Astrocyte (in vitro differentiated cells and primary cell): ENCODE measurements around the gene RFX8. TPM values are rescaled to one million over a fixed set of nuclear protein-coding genes. Genes with fewer than 3 reads are reported as not detected.
"Not testable (repeated sequence)": the region's sequence is repeated elsewhere in the genome, so short reads cannot be mapped to it uniquely, and the experiment has no call there.

ENCODE experiments used
- DNase-seq: peaks from one replicate; pipeline ENCODE4 v3.0.0-alpha.2; 2010; ENCODE audit warnings: low read depth
- FAIRE-seq: peaks from 2 replicates; lab custom pipeline; 2011; peaks lifted over from hg19 to GRCh38; lab: Jason Lieb, UNC
- H2AFZ ChIP-seq: 2 replicates; pipeline ENCODE4 v1.6.0; 2012; ENCODE audit warnings: low read depth, low read length, inconsistent platforms
- H3K27ac ChIP-seq: 2 replicates; pipeline ENCODE4 v1.5.1; 2011; ENCODE audit warnings: low read depth, low read length, inconsistent platforms
- H3K27me3 ChIP-seq: 2 replicates; pipeline ENCODE4 v1.6.0; 2011; ENCODE audit warnings: low read length, inconsistent platforms; ENCODE audit not compliant: insufficient read depth
- H3K36me3 ChIP-seq: 2 replicates; pipeline ENCODE4 v1.5.1; 2011; ENCODE audit warnings: low read length, inconsistent platforms; ENCODE audit not compliant: insufficient read depth
- H3K4me1 ChIP-seq: 2 replicates; pipeline ENCODE4 v1.5.1; 2011; ENCODE audit warnings: low read length, inconsistent platforms; ENCODE audit not compliant: insufficient read depth
- H3K4me2 ChIP-seq: 2 replicates; pipeline ENCODE4 v1.6.0; 2012; ENCODE audit warnings: low read length, inconsistent platforms
- H3K4me3 ChIP-seq: 2 replicates; pipeline ENCODE4 v1.5.1; 2011; ENCODE audit warnings: low read depth, mild to moderate bottlenecking, low read length, inconsistent platforms; ENCODE audit not compliant: insufficient read depth
- H3K79me2 ChIP-seq: 2 replicates; pipeline ENCODE4 v1.6.0; 2012; ENCODE audit warnings: mild to moderate bottlenecking, low read length, inconsistent platforms; ENCODE audit not compliant: insufficient read depth
- H3K9ac ChIP-seq: 2 replicates; pipeline ENCODE4 v1.6.0; 2012; ENCODE audit warnings: mild to moderate bottlenecking, low read length, inconsistent platforms
- H3K9me3 ChIP-seq: 2 replicates; pipeline ENCODE4 v1.5.1; 2012; ENCODE audit warnings: low read depth, mild to moderate bottlenecking, low read length, inconsistent platforms; ENCODE audit not compliant: insufficient read depth
- H4K20me1 ChIP-seq: 2 replicates; pipeline ENCODE4 v1.6.0; 2012; ENCODE audit warnings: low read length, inconsistent platforms; ENCODE audit not compliant: insufficient read depth
- H3K27ac Mint-ChIP-seq: one replicate; pipeline ENCODE4 v1.8.0; 2021; ENCODE audit warnings: mild to moderate bottlenecking, mixed read lengths; ENCODE audit not compliant: unreplicated experiment
- H3K27me3 Mint-ChIP-seq: one replicate; pipeline ENCODE4 v1.8.0; 2021; ENCODE audit warnings: low read depth, mixed read lengths; ENCODE audit not compliant: unreplicated experiment
- H3K36me3 Mint-ChIP-seq: one replicate; pipeline ENCODE4 v1.8.0; 2021; ENCODE audit warnings: low read depth, mixed read lengths; ENCODE audit not compliant: unreplicated experiment
- H3K4me1 Mint-ChIP-seq: one replicate; pipeline ENCODE4 v1.8.0; 2021; ENCODE audit warnings: low read depth, mixed read lengths; ENCODE audit not compliant: unreplicated experiment
- H3K4me3 Mint-ChIP-seq: one replicate; pipeline ENCODE4 v1.8.0; 2021; ENCODE audit warnings: mild to moderate bottlenecking, moderate library complexity, mixed read lengths; ENCODE audit not compliant: unreplicated experiment
- H3K9me3 Mint-ChIP-seq: one replicate; pipeline ENCODE4 v1.8.0; 2021; ENCODE audit warnings: mild to moderate bottlenecking, mixed read lengths; ENCODE audit not compliant: unreplicated experiment
- CTCF ChIP-seq: IDR thresholded peaks from 2 replicates; pipeline ENCODE4 v1.5.1; 2011; ENCODE audit warnings: low read depth, mild to moderate bottlenecking, inconsistent platforms, low read length, moderate library complexity; ENCODE audit not compliant: insufficient read depth
- EZH2 ChIP-seq: IDR thresholded peaks from 2 replicates; pipeline ENCODE4 v1.6.1; 2012; ENCODE audit warnings: mild to moderate bottlenecking, low read length, inconsistent platforms; ENCODE audit not compliant: insufficient read depth
- total RNA-seq: library from RNA; stranded (reverse); gene quantifications from 2 replicates; pipeline ENCODE4 v1.2.1, GENCODE V29; 2021

The RFX8 gene
- total RNA-seq, 1 donor from 2014 or later: not detected

- Histone ChIP-seq H3K9ac (no peak overlapping the region), H3K4me2 (no peak overlapping the region), H3K36me3 (no peaks in the 10 kb centered on the region), H3K27me3 (no peaks in the 10 kb centered on the region), H3K4me3 (no peak overlapping the region), H3K9me3 (no peaks in the 10 kb centered on the region), H3K4me1 (peaks cover 13% of the 10 kb centered on the region), H3K79me2 (peaks cover 5% of the 10 kb centered on the region), H4K20me1 (no peaks in the 10 kb centered on the region), H2AFZ (no peak overlapping the region), H3K27ac (no peak overlapping the region)
- Mint-ChIP-seq H3K4me1 (peaks cover 10% of the 10 kb centered on the region), H3K36me3 (no peaks in the 10 kb centered on the region), H3K9me3 (no peaks in the 10 kb centered on the region), H3K27me3 (peaks cover 10% of the 10 kb centered on the region), H3K27ac (no peak overlapping the region), H3K4me3 (no peak overlapping the region)
- TF ChIP-seq CTCF (no peak), EZH2 (no peak)
- FAIRE-seq (no peak), DNase-seq (no peak)
These were observed 11.5 kb downstream of the RFX8 start for GRCh38 chr2:101463421-101463820.

- DNase-seq (no peak), FAIRE-seq (no peak)
- no peak overlapping the region for H3K9ac ChIP-seq
- peaks cover 13% of the 10 kb centered on the region for H3K4me1 ChIP-seq
- H4K20me1 ChIP-seq: no peaks in the 10 kb centered on the region
- TF ChIP-seq EZH2 (no peak), CTCF (no peak)
- H2AFZ ChIP-seq: no peak overlapping the region
- H3K4me2 ChIP-seq: no peak overlapping the region
- H3K79me2 ChIP-seq: no peaks in the 10 kb centered on the region
- Mint-ChIP-seq H3K9me3 (peaks cover under 1% of the 10 kb centered on the region), H3K4me1 (peaks cover 10% of the 10 kb centered on the region), H3K27me3 (peaks cover 15% of the 10 kb centered on the region), H3K36me3 (no peaks in the 10 kb centered on the region), H3K4me3 (no peak overlapping the region), H3K27ac (no peak overlapping the region)
- H3K27me3 ChIP-seq: no peaks in the 10 kb centered on the region
- no peaks in the 10 kb centered on the region for H3K9me3 ChIP-seq
- H3K27ac ChIP-seq: no peak overlapping the region
- no peaks in the 10 kb centered on the region for H3K36me3 ChIP-seq
- H3K4me3 ChIP-seq: no peak overlapping the region
These were observed 13.5 kb downstream of the RFX8 start for GRCh38 chr2:101461381-101461780.

- H3K4me3 Mint-ChIP-seq, H3K9me3 ChIP-seq, FAIRE-seq, H3K4me1 Mint-ChIP-seq, H3K27ac Mint-ChIP-seq, H3K79me2 ChIP-seq, H3K4me2 ChIP-seq, H4K20me1 ChIP-seq, H3K9ac ChIP-seq, H3K4me1 ChIP-seq, H3K4me3 ChIP-seq, H3K27me3 ChIP-seq, H3K9me3 Mint-ChIP-seq, H3K36me3 Mint-ChIP-seq, H2AFZ ChIP-seq, H3K36me3 ChIP-seq, H3K27ac ChIP-seq: not testable (repeated sequence)
- peaks cover 12% of the 10 kb centered on the region for H3K27me3 Mint-ChIP-seq
- peak; percentile 60 for DNase-seq
These were observed 20.5 kb downstream of the RFX8 start for GRCh38 chr2:101454408-101454807.
